DND-41 (cell line): ENCODE data around the gene DOCK8.

Source experiments
- ATAC-seq: fragments of 200-7000 bp; cut with Tn5 transposase; 3 replicates; pipeline ENCODE4 v1.9.1; 2021; ENCODE audit warnings: low read depth; ENCODE audit not compliant: insufficient read depth
- DNase-seq: peaks from one replicate; pipeline ENCODE4 v3.0.0-alpha.2; 2020
- H2AFZ ChIP-seq: 2 replicates; pipeline ENCODE4 v1.6.0; 2012; ENCODE audit warnings: low read depth, low read length
- H3K27ac ChIP-seq: 2 replicates; pipeline ENCODE4 v1.5.1; 2012; ENCODE audit warnings: low read length, inconsistent platforms
- H3K27me3 ChIP-seq: fragments of 200-600 bp; sonication (generic); 2 replicates; pipeline ENCODE4 v1.6.0; 2012; ENCODE audit warnings: low read length, mild to moderate bottlenecking, inconsistent platforms; ENCODE audit not compliant: insufficient read depth, poor library complexity
- H3K36me3 ChIP-seq: 2 replicates; pipeline ENCODE4 v1.5.1; 2012; ENCODE audit warnings: low read length, inconsistent platforms; ENCODE audit not compliant: insufficient read depth
- H3K4me1 ChIP-seq: 2 replicates; pipeline ENCODE4 v1.5.1; 2012; ENCODE audit warnings: mild to moderate bottlenecking, low read length; ENCODE audit not compliant: insufficient read depth
- H3K4me2 ChIP-seq: 2 replicates; pipeline ENCODE4 v1.6.0; 2012; ENCODE audit warnings: mild to moderate bottlenecking, moderate library complexity, low read length, inconsistent platforms; ENCODE audit not compliant: insufficient read depth
- H3K4me3 ChIP-seq, 2 experiments: fragments of 200-600 bp in 1 of 2; shearing (Covaris generic) in 1 of 2; 2 replicates each; pipeline ENCODE4 v1.5.1; 2012 to 2016; ENCODE audit warnings: inconsistent platforms in 2 of 2, low read length in 2 of 2, mild to moderate bottlenecking in 2 of 2, low read depth in 1 of 2, moderate library complexity in 1 of 2
- H3K79me2 ChIP-seq: 2 replicates; pipeline ENCODE4 v1.6.0; 2012; ENCODE audit warnings: low read length, inconsistent platforms; ENCODE audit not compliant: insufficient read depth
- H3K9ac ChIP-seq: 2 replicates; pipeline ENCODE4 v1.6.0; 2012; ENCODE audit warnings: low read depth, mild to moderate bottlenecking, inconsistent platforms, low read length, moderate library complexity
- H3K9me3 ChIP-seq: 2 replicates; pipeline ENCODE4 v1.5.1; 2012; ENCODE audit warnings: low read length, moderate library complexity, mild to moderate bottlenecking, inconsistent platforms; ENCODE audit not compliant: insufficient read depth, severe bottlenecking
- H4K20me1 ChIP-seq: 2 replicates; pipeline ENCODE4 v1.6.0; 2012; ENCODE audit warnings: low read length; ENCODE audit not compliant: insufficient read depth
- EZH2 ChIP-seq: IDR thresholded peaks from 3 replicates; pipeline ENCODE4 v1.6.1; 2012; ENCODE audit warnings: borderline replicate concordance, low read depth, mild to moderate bottlenecking, moderate library complexity, low read length, inconsistent platforms; ENCODE audit not compliant: severe bottlenecking
- TF ChIP-seq, protein P1 (sequence below): IDR thresholded peaks from 2 replicates; pipeline ENCODE4 v1.5.1; 2012; ENCODE audit warnings: borderline replicate concordance, low read length, moderate library complexity, mild to moderate bottlenecking; ENCODE audit not compliant: poor library complexity, severe bottlenecking; ENCODE audit errors: extremely low read depth

The DOCK8 gene

GRCh38 chr9:259405-260404 is 45.0 kb downstream of the DOCK8 start:
- no peak for ATAC-seq
- Histone ChIP-seq H3K27ac (no peak overlapping the region), H3K9me3 (no peaks in the 10 kb centered on the region), H4K20me1 (no peaks in the 10 kb centered on the region), H3K79me2 (no peaks in the 10 kb centered on the region), H3K4me3 (no peak overlapping the region), H3K27me3 (peaks cover 2% of the 10 kb centered on the region), H3K4me1 (no peaks in the 10 kb centered on the region), H3K36me3 (no peaks in the 10 kb centered on the region), H2AFZ (no peak overlapping the region), H3K9ac (no peak overlapping the region), H3K4me2 (no peak overlapping the region)
- TF ChIP-seq, protein P1, sequence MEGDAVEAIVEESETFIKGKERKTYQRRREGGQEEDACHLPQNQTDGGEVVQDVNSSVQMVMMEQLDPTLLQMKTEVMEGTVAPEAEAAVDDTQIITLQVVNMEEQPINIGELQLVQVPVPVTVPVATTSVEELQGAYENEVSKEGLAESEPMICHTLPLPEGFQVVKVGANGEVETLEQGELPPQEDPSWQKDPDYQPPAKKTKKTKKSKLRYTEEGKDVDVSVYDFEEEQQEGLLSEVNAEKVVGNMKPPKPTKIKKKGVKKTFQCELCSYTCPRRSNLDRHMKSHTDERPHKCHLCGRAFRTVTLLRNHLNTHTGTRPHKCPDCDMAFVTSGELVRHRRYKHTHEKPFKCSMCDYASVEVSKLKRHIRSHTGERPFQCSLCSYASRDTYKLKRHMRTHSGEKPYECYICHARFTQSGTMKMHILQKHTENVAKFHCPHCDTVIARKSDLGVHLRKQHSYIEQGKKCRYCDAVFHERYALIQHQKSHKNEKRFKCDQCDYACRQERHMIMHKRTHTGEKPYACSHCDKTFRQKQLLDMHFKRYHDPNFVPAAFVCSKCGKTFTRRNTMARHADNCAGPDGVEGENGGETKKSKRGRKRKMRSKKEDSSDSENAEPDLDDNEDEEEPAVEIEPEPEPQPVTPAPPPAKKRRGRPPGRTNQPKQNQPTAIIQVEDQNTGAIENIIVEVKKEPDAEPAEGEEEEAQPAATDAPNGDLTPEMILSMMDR, result no peak
- no peak for TF ChIP-seq EZH2
- no peak for DNase-seq

DNA sequence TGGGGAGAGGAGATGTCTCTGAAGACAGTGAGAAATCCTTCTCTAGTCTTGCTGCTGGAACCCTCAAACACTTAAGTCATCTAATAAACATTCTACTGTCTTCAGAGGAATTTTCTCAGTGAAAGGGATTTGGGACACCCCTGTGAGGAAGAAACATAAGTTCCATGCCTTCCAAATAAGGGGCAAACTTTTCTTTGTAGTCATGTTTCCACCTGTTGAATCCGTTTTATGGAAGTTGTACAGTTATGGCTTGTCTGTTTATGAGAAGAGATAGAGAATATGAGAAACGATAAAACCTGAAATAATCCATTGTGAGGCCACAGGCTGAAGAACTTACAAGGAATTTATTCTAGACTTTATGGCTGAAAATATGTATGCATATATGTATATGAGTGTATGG is 49.6 kb downstream of the DOCK8 start:
- H3K4me1 ChIP-seq, result no peaks in the 10 kb centered on the region
- TF ChIP-seq EZH2, result no peak
- TF ChIP-seq, protein P1, result no peak
- H3K79me2 ChIP-seq, result no peaks in the 10 kb centered on the region
- H3K27ac ChIP-seq, result no peak overlapping the region
- H3K4me3 ChIP-seq, result no peak overlapping the region
- no peak overlapping the region for H3K4me2 ChIP-seq
- H4K20me1 ChIP-seq, result no peaks in the 10 kb centered on the region
- no peaks in the 10 kb centered on the region for H3K36me3 ChIP-seq
- ATAC-seq (no peak), DNase-seq (no peak)
- H3K27me3 ChIP-seq, result peaks cover 2% of the 10 kb centered on the region
- H3K9me3 ChIP-seq, result no peaks in the 10 kb centered on the region
- no peak overlapping the region for H2AFZ ChIP-seq
- H3K9ac ChIP-seq, result no peak overlapping the region

- Histone ChIP-seq H3K27me3 (no peaks in the 10 kb centered on the region), H3K36me3 (no peaks in the 10 kb centered on the region), H3K9me3 (no peaks in the 10 kb centered on the region), H3K4me1 (no peaks in the 10 kb centered on the region), H3K4me2 (no peak overlapping the region), H3K27ac (no peak overlapping the region), H4K20me1 (no peaks in the 10 kb centered on the region), H3K4me3 (no peak overlapping the region), H2AFZ (no peak overlapping the region), H3K79me2 (no peaks in the 10 kb centered on the region), H3K9ac (no peak overlapping the region)
- ATAC-seq (no peak), DNase-seq (no peak)
- TF ChIP-seq, protein P1, result no peak
- TF ChIP-seq EZH2, result no peak
Observed at GRCh38 chr9:265209-265870, 50.7 kb downstream of the DOCK8 start.
